Measurements from ENCODE around the gene SIX1.

Gene SIX1

DNA sequence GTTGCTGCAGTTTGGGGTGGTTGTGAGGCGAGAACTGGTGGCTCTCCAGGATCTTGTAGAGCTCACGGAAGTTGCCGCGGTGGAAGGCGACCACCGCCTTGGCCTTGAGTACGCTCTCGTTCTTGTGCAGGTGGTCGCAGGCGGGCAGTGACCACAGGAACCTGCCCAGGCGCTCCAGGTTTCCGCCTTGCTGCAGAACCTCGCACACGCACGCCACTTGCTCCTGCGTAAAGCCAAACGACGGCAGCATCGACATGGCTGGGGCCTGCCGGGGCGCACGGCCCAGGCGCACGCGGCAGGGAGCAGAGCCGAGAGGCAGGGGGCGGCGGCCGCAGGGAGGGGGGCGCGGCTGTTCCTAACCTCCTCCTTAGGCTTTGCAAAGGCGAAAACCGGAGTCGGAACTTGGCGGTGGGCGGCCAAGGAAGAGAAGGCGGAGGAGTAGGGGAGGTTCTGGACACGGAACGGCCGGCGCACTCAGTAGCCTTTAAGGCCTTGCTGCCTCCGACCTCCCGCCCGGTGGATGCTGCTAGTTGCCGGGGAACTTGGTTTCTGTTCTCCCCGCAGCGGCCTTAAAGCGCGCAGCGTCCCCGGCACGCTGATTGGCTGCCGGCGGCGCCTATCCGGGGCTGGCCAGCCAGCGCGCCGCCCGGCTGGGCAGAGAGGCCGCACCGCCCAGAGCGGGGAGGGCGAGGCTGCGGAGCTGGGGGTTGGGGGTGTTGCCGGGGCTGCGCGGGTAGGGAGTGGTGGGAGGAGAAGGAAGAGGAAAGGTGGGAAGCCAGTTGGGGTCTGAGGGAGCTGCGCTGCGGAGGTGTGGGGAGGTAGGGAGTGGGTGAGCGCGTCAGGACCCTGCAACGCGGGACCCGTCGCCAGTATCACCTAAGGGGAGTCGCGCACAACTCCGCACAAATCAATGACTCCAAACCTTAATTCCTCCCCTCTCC lies at the start of gene SIX1:
SIX1 (minus strand) TSS at position 544 of the 941 bp plus-strand sequence; CDS start at position 256, 288 bp downstream.
- no peak for DNase-seq

DNA sequence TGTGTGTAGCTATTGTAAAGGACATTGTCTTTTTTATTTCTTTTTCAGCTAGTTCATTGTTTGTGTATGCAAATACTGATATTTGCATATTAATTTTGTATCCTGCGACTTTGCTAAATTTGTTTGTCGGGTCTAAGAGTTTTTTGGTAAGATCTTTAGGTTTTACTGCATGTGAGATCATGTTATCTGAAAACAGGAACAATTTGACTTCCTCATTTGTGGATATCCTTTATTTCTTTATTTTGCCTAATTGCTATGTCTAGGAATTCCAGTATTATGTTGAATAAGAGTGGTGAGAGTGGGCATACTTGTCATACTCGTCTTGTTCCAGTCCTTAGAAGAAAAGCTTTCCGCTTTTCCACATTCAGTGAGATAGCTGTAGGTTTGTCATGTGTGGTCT lies 46.0 kb upstream of the SIX1 start:
- no peak for DNase-seq

DNA sequence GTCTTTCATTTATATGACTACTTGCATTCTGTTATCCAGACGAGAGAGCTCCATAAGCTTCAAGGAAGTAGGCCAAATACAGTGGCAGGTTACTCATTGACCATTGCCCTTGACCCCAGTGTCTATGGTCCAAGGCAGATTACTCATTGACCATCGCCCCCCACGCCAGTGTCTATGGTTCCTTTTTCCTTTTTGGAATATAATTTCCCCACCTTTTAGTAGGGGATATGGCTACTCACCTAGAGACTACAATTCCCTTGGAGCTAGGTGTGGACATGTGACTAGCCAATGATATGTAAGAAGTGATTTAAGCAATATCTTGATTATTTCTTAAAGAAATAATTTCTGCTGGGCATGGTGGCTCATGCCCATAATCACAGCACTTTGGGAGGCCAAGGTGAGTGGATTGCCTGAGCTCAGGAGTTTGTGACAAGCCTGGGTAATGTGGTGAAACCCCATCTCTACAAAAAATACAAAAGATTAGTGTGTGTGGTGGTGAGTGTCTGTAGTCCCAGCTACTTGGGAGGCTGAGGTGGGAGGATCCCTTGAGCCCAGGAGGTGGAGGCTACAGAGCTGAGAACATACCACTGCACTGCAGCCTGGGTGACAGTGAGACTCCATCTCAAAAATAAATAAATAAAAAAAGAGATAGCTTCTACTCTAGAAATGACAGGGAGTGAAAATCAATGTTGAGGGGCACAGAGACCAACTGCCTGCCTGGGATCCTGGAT lies 42.3 kb upstream of the SIX1 start:
- DNase-seq = no peak

DNA sequence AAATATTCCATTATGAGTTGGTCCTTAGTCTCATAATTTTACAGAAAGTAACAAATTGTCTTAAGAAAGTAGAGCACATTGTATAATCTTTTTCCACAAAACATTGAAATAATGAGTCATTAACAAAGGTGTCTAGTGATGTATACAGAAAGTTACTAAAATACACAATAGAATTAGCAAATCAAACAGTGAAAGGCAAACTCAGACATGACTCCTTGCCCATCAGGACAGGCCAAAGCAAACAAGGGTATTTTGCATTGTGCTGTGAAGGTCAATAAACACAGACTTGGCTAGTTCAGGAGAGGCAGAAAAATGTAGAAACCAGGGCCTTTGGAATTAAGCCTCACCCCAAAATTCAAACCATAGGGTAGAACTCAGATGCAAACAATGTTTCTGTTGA lies 37.6 kb upstream of the SIX1 start:
- DNase-seq = no peak

DNA sequence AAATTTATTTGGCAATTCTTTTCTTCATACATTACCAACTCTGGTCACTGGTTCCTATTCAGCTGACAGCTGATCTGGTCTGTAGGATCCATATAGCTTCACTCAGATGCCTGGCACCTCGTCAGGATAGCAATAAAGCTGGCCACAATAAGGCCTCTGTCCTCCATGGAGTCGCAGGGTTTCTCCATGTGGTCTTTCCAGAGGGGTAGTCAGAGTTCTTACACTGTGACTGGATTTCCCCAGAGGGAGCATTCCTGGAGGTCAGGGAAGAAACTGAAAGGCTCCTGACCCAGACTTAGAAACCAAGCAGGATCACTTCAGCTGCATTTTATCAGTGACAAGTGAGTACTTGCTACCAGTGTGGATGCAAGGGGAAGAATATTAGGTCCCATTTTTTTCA lies 34.9 kb upstream of the SIX1 start:
- DNase-seq = no peak

DNA sequence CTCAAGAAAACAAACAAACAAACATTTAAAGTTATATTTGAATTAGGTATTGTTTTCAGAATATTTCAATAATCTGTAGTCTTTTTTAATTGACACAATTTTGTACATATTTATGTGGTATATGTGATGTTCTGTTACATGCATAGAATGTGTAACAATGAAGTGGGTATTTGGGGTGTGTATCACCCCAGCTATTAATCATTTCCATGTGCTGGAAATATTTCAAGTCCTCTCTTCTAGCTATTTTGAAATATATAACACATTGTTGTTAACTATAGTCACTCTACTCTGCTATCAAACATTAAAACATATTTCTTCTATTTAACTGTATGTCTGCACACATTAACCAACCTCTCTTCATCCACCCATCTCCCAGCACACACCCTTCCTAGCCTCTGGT lies 32.0 kb upstream of the SIX1 start:
- no peak for DNase-seq

DNA sequence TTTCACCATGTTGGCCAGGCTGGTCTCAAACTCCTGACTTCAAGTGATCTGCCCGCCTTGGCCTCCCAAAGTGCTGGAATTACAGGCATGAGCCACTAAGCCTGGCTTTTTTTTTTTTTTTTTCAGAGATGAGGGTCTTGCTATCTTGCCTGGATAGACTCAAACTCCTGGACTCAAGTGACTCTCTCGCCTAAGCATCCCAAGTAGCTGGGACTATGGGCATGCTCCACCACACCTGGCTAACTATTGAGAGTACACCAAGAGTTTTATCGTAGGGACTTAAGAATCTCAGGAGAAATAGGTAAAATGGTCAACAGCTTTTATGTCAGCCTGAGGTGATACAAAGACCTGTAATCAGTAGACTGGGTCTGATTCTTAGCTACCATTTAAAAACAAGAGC lies 31.2 kb upstream of the SIX1 start:
- no peak for DNase-seq

DNA sequence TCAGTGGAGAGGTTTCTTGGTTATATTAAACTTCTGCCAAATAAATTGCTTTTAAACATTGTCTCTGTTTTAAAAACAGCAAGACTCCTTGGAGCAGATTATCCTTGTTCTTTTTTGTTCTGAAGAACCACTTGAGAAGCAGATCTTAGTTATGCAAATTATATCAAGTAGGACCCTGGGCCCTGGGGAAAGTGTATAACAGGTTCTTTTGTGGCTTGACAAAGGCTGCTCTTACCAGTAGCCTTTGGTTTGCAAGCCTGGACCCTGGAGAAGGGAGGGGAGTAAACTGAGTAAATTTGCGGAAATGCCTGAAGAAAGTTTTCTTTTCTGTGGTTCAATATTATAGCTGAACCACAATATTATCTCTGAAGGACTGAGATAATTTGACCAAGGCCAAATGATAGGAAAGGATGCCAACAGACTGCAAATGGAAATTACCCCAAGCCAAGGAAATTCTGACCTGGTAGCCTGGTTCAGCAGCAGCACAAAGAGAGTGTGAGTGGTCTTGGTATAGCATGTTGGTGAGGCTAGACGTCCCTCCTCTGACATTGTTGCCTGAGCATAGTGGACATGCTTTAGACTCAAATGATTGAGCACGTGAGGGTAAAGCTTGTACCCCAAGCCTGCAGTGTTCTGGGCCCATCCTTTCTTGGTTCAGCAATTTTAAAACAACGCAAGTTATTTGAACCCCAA lies 30.4 kb upstream of the SIX1 start:
- DNase-seq = no peak

DNA sequence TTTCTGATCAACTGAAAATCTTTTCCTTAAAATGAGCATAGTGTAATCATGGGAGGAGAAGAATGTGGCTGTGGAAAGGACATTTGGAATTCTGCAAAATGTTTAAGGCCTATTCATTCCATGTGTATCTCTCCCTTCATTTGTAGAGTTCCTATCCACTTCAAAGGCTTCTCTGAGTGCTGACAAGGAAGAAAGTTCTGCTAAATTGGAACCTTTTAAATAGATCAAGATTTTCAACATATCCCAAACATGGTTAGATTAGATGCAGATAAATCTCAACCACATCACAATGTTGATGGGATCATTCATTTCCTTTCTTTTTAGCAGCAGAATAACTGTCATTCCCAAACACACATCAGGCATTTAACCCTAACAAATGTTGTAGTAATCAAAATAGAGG lies 28.4 kb upstream of the SIX1 start:
- no peak for DNase-seq

DNA sequence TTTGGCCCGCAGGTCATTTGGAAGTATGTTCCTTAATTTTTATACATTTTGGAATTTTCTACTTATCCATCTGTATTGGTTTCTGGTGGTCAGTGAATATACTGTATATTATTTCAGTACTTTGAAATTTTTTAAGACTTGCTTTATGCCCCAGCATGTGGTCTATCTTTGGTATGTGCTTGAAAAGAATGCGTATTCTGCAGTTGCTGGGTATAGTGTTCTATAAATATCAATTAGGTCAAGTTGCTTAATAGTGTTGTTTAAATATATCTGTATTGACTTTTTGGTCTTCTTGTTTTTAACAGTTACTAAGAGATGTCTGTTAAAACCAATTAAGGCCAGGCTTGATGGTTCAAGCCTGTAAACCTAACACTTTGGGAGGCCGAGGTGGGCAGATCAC lies 21.7 kb upstream of the SIX1 start:
- DNase-seq = no peak

DNA sequence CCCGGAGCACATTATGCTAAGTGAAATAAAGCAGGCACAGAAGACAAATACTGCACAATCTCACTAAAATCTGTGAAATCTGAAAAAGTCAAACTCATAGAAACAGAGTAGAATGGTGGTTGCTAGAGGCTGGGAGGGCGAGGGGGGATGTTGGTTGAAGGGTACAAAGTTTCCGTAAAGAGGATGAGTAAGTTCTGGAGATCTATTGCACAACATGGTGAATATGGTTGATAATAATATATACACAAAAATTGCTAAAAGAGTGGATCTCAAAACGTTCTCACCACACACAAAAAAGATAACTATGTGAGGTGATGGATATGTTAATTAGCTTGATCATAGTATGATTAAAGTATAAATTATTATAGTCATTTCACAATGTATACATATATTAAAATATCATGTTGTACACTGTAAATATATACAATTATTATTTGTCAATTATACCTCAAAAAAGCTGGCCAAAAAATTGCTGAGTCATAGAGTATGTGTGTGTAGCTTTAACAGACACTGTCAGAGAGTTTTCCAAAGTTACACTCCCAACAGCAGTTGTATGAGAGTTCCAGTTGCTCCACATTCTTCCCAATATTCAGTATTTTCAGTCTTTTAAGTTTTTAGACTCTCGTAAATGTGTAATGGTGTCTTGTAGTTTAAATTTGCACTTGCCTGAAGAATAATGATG lies 19.3 kb upstream of the SIX1 start:
- no peak for DNase-seq

DNA sequence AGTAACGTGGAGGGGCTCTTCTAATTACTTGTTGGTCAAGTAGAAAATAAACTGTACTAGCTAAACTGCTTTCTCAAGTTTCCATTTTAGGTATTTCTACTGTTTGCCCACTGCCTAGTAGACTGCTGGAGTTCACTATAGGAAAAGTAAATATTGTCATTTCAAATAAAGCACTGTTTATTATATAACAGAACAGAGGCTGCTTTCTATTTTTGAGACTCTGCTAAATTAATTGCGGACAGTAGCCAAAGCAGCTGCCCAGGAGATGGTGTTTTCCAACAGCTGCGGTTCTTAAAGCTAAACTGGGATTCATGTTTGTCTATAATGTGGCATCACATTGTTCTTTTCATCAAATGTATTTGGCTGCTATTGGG lies 15.9 kb upstream of the SIX1 start:
- DNase-seq = no peak

DNA sequence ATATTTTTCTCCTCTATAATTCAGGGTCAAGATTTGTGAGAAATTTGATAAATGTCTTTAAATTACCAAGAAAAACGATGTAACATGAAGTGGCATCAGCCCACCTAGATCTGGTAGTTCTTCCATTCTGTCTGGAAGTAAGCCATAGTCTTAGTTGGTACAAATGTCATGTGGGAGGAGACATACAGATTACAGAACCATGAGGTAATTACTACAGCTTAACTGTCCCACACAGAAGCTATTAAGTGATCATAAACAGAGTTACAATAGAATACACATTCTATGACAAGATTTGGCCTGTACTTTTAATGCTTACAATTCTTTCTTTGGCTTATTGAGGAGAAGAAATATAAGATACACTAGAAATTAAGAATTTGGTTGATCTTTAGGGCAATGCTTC lies 13.7 kb upstream of the SIX1 start:
- no peak for DNase-seq

DNA sequence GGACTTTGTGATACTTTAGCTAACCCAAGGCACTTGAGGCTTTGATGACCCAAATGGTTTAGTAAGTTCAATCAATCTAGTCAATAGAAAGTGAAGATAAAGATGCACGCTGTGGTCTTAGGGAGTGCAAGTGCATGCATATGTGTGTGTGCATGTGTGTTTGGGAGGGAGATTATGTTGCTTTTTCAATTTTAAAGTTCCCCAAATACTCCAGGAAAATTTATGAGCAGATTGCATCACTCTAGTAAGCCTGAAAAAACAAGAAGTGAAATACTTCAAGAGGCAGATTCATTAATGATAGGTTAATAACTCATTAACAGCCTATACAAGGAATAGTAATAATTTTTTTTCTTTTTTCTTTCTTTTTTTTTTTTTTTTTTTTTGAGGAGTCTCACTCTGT lies 12.4 kb upstream of the SIX1 start:
- DNase-seq = no peak

DNA sequence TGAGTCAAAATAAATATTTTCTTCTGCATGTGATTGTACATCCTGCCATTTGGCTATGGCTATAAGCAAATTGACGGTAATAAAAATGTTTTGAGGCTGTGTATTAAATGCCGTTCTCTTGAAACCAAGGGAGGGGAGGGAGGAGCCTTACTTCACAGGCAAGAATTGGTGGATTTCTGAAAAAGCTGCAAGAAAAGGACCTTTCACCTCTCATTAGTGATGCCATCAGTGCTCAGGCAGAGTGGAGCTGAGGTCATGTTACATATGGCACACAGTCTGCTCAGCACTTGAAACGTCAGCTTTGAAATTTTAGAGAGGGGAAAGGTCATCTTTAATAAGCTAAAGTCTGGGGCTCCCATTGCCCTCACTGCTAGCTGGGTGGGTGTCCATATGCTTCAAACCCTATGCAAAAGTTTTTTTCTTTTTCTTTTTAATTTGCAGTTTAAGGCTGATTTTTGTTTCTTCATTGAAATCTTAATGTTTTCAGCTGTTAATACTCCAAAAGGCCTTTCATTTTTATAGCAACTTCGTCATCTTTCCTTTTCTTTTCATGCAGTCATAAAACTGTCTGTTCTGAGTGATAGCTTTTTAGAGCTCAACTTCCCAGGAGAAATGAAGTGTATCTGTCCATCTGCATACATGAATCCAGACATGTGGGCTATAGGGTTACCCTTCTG lies 9.8 kb upstream of the SIX1 start:
- no peak for DNase-seq

DNA sequence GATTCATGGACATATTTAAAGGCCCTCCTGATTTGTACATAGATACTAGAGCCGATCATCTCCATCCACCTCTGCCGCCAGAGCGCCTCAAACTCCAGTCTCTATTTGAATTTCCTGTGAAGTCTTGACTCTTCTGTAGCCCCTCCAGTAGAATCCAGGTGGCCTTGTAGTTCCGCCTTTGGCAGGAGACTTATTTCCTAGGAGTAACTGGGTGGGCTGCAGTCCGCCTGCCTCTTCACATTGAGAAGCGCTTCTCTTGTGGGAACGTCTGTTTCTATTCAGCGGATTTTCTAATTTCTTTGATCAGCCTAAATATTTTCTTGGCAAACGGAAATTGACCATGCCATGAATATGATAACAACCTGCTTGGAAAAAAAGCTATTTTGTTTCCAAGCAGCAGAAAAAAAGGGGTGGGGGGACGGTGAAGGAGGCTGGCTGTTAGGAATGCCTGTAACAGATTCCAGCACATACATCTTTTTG lies 9.0 kb upstream of the SIX1 start:
- DNase-seq = no peak

DNA sequence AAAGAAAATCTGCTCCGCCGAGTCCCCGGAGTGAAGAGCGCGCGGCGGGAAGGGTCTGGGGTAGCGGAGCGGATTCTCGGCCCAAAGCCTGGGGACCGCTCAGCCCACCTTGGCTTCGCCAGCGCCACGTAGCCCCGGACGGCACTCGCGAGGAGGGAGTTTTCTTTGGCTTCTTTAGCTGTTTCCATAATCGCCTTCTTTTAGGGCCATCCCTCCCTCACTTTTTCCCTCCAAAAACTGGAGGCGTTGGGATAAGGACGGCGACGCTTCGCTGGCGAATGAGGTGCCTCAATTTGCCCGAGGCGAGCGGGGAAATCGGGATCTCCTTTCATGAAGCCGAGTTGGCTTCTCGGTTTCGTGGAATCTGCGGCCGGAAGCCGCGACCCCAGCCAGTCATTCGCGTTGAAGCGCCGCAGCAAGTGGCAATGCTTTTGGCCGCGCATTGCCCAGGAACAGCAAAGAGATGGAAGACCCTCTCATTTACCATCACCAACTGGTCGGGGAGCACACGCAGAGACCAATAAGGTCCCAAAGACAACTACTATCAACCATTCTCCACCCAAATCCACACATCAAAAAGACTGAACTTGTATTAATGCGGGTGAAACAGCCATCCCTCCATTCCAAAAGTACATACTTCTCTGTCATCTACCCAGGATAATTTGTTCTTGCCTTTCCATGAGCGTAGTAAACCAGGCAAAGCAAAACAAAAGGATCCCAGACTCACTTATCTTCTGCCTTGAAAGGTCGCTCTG lies 8.4 kb upstream of the SIX1 start:
- DNase-seq = no peak

DNA sequence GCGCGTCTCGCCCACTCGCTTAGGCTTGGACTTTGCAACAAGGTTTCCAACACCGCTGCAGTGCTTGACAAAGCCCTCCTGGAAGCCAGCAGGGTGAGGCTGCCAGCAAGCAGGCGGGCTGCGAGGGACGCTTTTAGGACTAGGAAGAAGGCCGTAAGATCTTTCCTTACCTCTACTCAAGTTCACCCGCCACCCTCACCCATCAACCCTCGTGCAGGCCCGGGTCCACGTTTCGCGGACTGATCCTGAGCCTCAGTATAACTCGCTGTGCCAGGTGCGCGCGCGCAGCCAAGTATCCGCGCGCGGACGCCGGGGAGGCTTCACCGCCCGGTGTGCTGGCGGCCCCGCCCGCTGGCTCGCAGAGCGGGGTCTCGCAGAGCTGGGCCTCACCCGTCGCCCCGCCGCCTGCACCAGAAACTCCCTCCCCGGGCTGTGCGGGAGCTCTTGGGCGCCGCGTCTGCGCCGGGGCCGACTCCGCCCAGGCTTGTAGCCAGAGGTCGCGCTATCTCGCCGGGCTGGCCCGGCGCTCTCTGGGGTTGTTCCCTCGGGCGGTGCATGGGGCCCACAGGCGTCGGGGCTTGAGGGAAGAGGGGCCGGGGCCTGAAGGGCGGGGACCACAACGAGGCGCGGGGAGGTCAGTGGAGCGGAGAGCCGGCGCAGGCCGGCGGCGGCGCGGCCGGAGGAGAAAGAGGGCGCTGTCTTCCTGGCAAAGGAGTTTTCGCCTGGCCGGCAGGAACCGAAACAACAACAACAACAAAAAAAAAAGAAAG lies 7.6 kb upstream of the SIX1 start:
- DNase-seq = no peak

DNA sequence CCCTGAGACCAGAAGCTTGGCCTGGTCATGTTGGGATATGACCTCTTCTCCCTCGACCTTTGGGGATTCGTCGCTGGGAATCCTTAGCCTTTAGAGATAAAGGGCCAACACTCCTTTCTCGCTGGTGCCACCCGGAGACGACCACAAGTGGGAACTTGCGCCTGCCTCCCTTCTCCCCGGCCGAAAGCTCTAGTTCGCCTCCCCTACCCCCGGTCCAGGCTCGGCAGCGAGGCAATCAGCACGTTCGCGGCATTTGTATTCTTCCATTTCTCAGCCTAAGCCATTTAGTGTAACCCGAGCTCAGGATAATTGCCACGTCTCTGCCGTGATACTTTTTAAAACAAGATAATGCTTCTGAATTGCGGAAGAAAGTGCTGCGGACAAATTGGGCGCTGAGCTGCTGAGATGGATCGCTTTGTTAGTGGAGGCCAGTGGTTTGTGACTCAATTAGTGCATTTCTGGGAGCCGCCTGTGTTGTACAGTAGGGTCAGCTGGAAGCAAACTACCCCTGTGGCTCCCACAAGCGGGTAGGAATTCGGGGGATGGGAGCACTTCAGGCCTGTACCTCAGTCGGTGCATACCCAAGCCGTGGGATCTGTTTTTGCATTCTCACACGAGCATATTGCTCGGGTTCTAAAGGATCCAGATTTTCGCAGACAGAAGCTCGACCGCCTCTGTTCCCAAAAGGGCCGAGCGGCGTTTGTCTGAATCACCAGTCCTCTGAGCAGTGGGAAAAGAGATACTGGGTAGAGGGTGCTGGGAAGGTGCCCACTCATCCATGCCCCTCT lies 6.8 kb upstream of the SIX1 start:
- no peak for DNase-seq
